CD4-positive, alpha-beta T cell treated with Interleukin-15 for 1 hour (primary cell): Measurements from ENCODE around the gene RNF31.
A peak's percentile ranks its signal among the peaks of the same experiment; 100 is the strongest.
"Not testable (repeated sequence)": the region's sequence is repeated elsewhere in the genome, so short reads cannot be mapped to it uniquely, and the experiment has no call there.

Experiments
- DNase-seq: peaks from one replicate; pipeline ENCODE4 v3.0.0-alpha.2; 2020

Gene RNF31

GRCh38 chr14:24184104-24184970, 37.0 kb downstream of the RNF31 start:
- DNase-seq = no peak

GRCh38 chr14:24185026-24185425, 37.7 kb downstream of the RNF31 start:
- no peak for DNase-seq

DNA sequence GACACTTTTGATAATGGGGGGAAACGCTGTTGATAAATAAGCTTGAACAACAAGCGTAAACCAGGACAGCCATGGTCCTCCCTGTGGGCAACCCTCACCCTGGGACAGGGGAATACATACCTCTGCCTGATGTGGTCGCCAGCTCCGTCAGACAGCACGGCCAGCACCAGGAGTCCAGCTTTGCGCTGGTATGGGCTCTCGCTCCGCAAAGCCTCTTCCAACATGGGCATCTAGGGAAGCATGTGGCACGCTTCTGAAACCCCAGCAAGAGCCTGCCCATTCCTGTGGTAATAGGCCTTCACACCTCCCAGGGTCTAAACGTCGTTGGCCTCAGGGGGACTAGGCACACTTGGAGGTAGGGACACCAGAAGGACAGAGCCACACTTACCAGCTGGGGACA, 38.4 kb downstream of the RNF31 start:
- DNase-seq = no peak

DNA sequence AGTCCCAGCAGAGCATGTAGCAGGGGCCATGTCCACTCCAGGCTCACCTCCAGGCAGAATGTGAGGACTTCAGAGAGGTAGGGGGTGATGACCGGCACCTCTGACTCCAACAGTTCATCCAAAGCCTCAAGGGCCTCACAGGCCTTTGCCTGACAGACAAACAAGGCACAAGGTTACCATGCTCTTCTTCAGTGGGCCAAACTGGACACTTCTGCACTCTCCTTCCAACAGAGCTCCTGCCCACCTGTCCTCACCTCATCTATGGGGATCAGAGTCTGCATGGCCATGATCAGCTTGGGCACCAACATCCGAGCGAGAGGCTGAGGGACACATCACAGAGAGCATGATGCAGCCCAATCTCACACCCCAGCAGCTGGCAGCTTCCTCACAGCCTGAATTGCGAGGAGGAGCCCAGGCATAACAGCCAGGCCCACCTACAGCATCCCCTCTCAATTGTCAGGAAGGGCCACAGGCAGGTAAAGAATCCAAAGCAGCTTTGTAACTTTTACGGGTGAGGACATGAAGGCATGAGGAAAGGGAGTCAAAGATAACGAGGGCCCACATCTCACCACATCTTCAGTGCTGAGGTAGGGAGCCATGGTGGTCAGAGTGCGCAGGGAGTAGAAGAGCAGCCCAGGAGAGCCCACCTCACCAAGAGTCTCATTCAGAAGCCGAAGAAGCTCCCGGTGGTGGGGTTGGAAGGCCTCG, 39.7 kb downstream of the RNF31 start:
- DNase-seq = no peak

GRCh38 chr14:24187539-24187915, 40.2 kb downstream of the RNF31 start:
- no peak for DNase-seq

- peak; percentile 96 for DNase-seq
Measured at GRCh38 chr14:24188251-24189058, 41.2 kb downstream of the RNF31 start, which contains the start of gene IPO4. IPO4 (minus strand) TSS chr14:24188816; CDS start chr14:24188787, 29 bp downstream.

GRCh38 chr14:24189059-24189375, 41.7 kb downstream of the RNF31 start:
- DNase-seq = no peak

GRCh38 chr14:24189460-24189859, 42.2 kb downstream of the RNF31 start:
- DNase-seq = no peak

GRCh38 chr14:24190416-24190815, 43.1 kb downstream of the RNF31 start:
- no peak for DNase-seq

DNA sequence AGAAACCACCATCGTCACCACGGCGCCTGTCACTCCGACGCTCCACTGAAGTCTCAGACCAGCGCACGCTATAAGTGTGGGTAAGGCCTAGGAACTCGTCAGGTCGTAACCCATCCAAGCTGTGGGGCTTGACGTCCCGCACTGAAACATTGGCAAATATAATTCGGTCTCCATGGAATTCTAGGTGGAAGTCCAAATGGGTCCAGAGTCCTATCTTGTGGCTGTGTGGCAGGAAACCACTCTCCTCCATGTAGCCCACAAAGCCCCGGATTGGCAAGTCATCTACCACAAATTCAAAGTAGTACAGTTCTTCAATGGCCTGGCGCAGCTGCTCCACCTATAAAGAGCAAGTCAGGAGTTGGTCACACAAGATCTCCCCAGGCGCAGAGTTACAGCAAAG, 45.6 kb downstream of the RNF31 start:
- no peak for DNase-seq

GRCh38 chr14:24194186-24194872, 47.0 kb downstream of the RNF31 start:
- no peak for DNase-seq

DNA sequence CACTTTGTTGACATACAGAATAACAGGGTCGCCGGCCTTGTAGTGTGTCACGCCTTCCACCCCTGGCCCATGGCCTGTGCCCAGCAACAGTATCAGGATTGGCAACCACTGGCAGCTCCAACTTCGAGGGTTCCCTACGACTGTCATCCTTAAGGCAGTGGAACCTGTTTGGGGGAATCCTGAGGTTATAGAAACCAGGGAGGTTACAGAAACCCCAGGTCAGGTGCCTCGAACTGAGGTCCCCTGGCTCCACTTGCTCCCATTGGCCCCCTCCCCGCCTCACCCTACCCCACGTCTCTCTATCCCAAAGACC, 47.5 kb downstream of the RNF31 start:
- DNase-seq = no peak

DNA sequence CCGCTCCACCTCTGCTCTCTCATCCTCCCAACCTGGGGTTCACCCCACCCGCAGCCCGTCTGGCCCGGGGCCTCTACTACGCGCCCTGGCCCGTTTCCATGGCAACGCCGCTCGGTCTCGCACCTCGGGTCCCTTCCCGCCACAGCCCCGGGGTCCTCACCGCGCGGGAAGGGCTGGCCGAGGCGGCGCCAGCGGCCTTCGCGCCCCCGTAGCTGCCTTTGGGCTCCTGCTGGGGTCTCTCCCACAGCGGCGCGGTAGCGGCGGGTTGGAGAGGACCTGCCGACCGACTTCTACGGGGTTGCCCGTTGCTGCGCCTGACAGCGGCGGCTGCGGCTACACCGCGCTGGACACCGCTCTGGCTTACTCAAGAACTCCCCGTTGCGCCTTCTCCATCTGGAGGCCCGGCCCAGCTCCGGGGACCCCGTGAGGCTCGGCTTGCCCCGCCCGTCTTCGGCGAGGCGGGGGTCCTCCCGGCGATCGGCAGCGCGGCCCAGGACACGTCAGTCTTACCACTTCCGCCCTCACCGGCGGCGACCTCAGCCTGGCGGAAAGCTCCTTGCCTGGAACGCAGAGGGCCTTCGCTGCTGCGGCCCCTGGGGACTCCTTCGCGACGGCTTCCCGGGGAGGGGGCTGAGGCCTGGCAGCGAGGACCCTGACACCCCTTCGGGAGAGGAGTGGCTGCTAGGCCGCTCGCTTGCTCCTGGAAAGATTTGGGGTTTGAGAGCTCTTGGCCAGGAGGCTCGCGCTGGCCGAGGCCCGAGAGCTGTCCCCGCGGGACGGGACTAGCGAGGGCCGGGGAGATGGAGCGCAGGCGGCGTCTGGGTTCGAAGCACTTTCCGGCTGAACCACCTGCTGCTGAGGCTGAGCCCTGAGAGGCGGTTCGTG, 48.1 kb downstream of the RNF31 start, which contains the start of gene TM9SF1:
Gene TM9SF1 (minus strand): TSS at position 256 of the 885 bp plus-strand sequence. CDS start 422 bp downstream, outside the sequence.
- peak; percentile 93 for DNase-seq

- DNase-seq = no peak
Measured at GRCh38 chr14:24196071-24197055, 49.1 kb downstream of the RNF31 start.

- no peak for DNase-seq
Measured at GRCh38 chr14:24197056-24197450, 49.8 kb downstream of the RNF31 start.

DNA sequence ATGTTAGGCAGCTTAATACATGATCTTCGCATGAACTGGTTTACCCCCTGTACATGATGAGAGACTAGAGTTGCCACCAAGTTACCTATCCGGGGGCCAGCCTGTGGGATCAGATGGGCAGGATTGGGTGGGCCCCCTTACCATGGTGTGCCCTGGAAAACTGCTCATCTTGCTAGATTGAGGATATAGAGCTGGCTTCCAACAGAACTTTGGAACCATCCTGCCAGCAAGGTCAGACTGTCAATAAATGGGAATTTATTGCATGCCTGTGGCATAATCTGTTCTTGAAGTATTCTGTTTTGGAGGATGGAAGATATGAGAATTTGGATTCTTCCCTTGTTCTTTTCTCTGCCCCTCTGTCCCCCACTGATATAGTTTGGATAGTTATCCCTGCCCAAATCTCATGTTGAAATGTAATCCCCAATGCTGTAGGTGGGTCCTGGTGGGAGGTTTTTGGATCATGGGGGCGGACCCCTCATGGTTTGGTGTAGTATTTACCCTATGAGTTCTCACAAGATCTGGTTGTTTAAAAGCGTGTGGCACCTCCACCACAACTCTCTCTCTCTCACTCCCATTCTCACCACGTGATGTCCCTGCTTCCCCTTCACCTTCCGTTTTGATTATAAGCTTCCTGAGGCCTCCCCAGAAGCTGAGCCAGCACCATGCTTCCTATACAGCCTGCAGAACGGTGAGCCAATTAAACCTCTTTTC, 51.7 kb downstream of the RNF31 start:
- no peak for DNase-seq

GRCh38 chr14:24202538-24202937, 55.2 kb downstream of the RNF31 start:
- not testable (repeated sequence) for DNase-seq

DNA sequence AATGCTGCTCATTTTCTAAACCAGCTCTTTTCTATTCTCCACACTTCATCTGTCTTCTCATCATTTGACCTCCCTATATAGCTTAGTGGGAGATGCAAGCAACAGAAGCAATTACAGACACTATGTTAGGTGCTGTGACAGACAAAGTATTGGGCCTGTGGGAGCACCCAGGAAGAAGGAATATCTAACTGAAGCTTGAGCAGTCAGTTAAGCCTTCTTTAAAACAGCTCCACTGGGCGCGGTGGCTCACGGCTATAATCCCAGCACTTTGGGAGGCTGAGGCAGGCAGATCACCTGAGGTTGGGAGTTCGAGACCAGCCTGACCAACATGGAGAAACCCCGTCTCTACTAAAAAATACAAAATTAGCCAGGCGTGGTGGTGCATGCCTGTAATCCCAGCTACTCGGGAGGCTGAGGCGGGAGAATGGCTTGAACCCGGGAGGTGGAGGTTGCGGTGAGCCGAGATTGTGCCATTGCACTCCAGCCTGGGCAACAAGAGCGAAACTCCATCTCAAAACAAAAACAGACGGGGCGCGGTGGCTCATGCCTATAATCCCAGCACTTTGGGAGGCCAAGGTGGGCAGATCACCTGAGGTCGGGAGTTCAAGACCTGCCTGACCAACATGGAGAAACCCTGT, 56.1 kb downstream of the RNF31 start:
- DNase-seq = not testable (repeated sequence)
